ENCODE results near the gene VWA3A. TPM values are rescaled to one million over a fixed set of nuclear protein-coding genes. Genes with fewer than 3 reads are reported as not detected.
"Not testable (repeated sequence)": the region's sequence is repeated elsewhere in the genome, so short reads cannot be mapped to it uniquely, and the experiment has no call there.

The VWA3A gene
- total RNA-seq, 1 donor from 2014 or later: 0.56 TPM

GRCh38 chr16:22098405-22099255, 6.3 kb downstream of the VWA3A start:
- peak; percentile 25 for TF ChIP-seq CTCF (IDR thresholded peaks at IDR 0.05; ENCODE audit: unreplicated experiment)
- no peaks in the 10 kb centered on the region for H3K9me3 Mint-ChIP-seq (ENCODE audit: unreplicated experiment)
- no peak overlapping the region for H3K4me3 Mint-ChIP-seq (ENCODE audit: unreplicated experiment)
- no peaks in the 10 kb centered on the region for H3K27me3 Mint-ChIP-seq (ENCODE audit: unreplicated experiment)
- no peak overlapping the region for H3K27ac Mint-ChIP-seq (ENCODE audit: unreplicated experiment)
- DNase-seq (ENCODE audit: low spot score): no peak
- H3K36me3 Mint-ChIP-seq (ENCODE audit: low read depth, unreplicated experiment): no peaks in the 10 kb centered on the region
- peaks cover 1% of the 10 kb centered on the region for H3K4me1 Mint-ChIP-seq (ENCODE audit: unreplicated experiment)

GRCh38 chr16:22099256-22099975, 7.1 kb downstream of the VWA3A start:
- Mint-ChIP-seq H3K36me3 (ENCODE audit: low read depth, unreplicated experiment) (no peaks in the 10 kb centered on the region), H3K4me3 (ENCODE audit: unreplicated experiment) (no peak overlapping the region), H3K27me3 (ENCODE audit: unreplicated experiment) (no peaks in the 10 kb centered on the region), H3K4me1 (ENCODE audit: unreplicated experiment) (peaks cover 3% of the 10 kb centered on the region), H3K9me3 (ENCODE audit: unreplicated experiment) (no peaks in the 10 kb centered on the region), H3K27ac (ENCODE audit: unreplicated experiment) (no peak overlapping the region)
- no peak for TF ChIP-seq CTCF (IDR thresholded peaks at IDR 0.05; ENCODE audit: unreplicated experiment)
- DNase-seq (ENCODE audit: low spot score): no peak

GRCh38 chr16:22103441-22103840, 11.1 kb downstream of the VWA3A start:
- H3K9me3 Mint-ChIP-seq (ENCODE audit: unreplicated experiment): no peaks in the 10 kb centered on the region
- peaks cover 3% of the 10 kb centered on the region for H3K4me1 Mint-ChIP-seq (ENCODE audit: unreplicated experiment)
- no peak overlapping the region for H3K27ac Mint-ChIP-seq (ENCODE audit: unreplicated experiment)
- no peaks in the 10 kb centered on the region for H3K27me3 Mint-ChIP-seq (ENCODE audit: unreplicated experiment)
- H3K36me3 Mint-ChIP-seq (ENCODE audit: low read depth, unreplicated experiment): no peaks in the 10 kb centered on the region
- no peak for DNase-seq (ENCODE audit: low spot score)
- TF ChIP-seq CTCF (IDR thresholded peaks at IDR 0.05; ENCODE audit: unreplicated experiment): no peak
- no peak overlapping the region for H3K4me3 Mint-ChIP-seq (ENCODE audit: unreplicated experiment)

- no peaks in the 10 kb centered on the region for H3K4me1 Mint-ChIP-seq (ENCODE audit: unreplicated experiment)
- H3K9me3 Mint-ChIP-seq (ENCODE audit: unreplicated experiment): no peaks in the 10 kb centered on the region
- no peak overlapping the region for H3K4me3 Mint-ChIP-seq (ENCODE audit: unreplicated experiment)
- no peak for DNase-seq (ENCODE audit: low spot score)
- TF ChIP-seq CTCF (IDR thresholded peaks at IDR 0.05; ENCODE audit: unreplicated experiment): no peak
- no peaks in the 10 kb centered on the region for H3K36me3 Mint-ChIP-seq (ENCODE audit: low read depth, unreplicated experiment)
- H3K27me3 Mint-ChIP-seq (ENCODE audit: unreplicated experiment): peaks cover 2% of the 10 kb centered on the region
- no peak overlapping the region for H3K27ac Mint-ChIP-seq (ENCODE audit: unreplicated experiment)
Measured at GRCh38 chr16:22109258-22109898, 17.0 kb downstream of the VWA3A start.

GRCh38 chr16:22111629-22112028, 19.3 kb downstream of the VWA3A start:
- H3K27ac Mint-ChIP-seq (ENCODE audit: unreplicated experiment); H3K4me1 Mint-ChIP-seq (ENCODE audit: unreplicated experiment); H3K4me3 Mint-ChIP-seq (ENCODE audit: unreplicated experiment); DNase-seq (ENCODE audit: low spot score); H3K27me3 Mint-ChIP-seq (ENCODE audit: unreplicated experiment); H3K36me3 Mint-ChIP-seq (ENCODE audit: low read depth, unreplicated experiment); H3K9me3 Mint-ChIP-seq (ENCODE audit: unreplicated experiment): not testable (repeated sequence)
